ENCODE measurements around the gene ARID3C.

The ARID3C gene

GRCh38 chr9:34627716-34628655 lies 880 bp downstream of the ARID3C start:
- no peak for DNase-seq (ENCODE audit: low spot score)

GRCh38 chr9:34625186-34625486 lies 3.7 kb downstream of the ARID3C start:
- no peak for DNase-seq (ENCODE audit: low spot score)

GRCh38 chr9:34624475-34625185 lies 4.2 kb downstream of the ARID3C start:
- DNase-seq (ENCODE audit: low spot score): no peak

- DNase-seq (ENCODE audit: low spot score): no peak
Observed at GRCh38 chr9:34623374-34624235, 5.3 kb downstream of the ARID3C start.

GRCh38 chr9:34620061-34620994 lies 8.5 kb downstream of the ARID3C start, which contains the start of gene DCTN3:
Gene DCTN3 (minus strand): TSS chr9:34620495. CDS start chr9:34620464, 31 bp downstream.
- peak; percentile 94 for DNase-seq (ENCODE audit: low spot score)

- DNase-seq (ENCODE audit: low spot score): no peak
Observed at GRCh38 chr9:34615132-34615531, 13.7 kb downstream of the ARID3C start.

GRCh38 chr9:34612788-34613390 lies 16.0 kb downstream of the ARID3C start:
- DNase-seq (ENCODE audit: low spot score): no peak

- peak; percentile 82 for DNase-seq (ENCODE audit: low spot score)
Observed at GRCh38 chr9:34611811-34612787, 16.8 kb downstream of the ARID3C start, which contains the start of gene RPP25L. Gene RPP25L (minus strand): TSS chr9:34612097. CDS start chr9:34611296, 801 bp downstream.

- DNase-seq (ENCODE audit: low spot score): no peak
Observed at GRCh38 chr9:34611251-34611810, 17.5 kb downstream of the ARID3C start.

GRCh38 chr9:34610434-34611206 lies 18.2 kb downstream of the ARID3C start:
- no peak for DNase-seq (ENCODE audit: low spot score)

- DNase-seq (ENCODE audit: low spot score): no peak
Observed at GRCh38 chr9:34607331-34607730, 21.5 kb downstream of the ARID3C start.

- no peak for DNase-seq (ENCODE audit: low spot score)
Observed at GRCh38 chr9:34606905-34607304, 22.0 kb downstream of the ARID3C start.

- DNase-seq (ENCODE audit: low spot score): no peak
Observed at GRCh38 chr9:34606190-34606589, 22.7 kb downstream of the ARID3C start.

- DNase-seq (ENCODE audit: low spot score): peak; percentile 73
Observed at GRCh38 chr9:34603610-34604231, 25.1 kb downstream of the ARID3C start.

GRCh38 chr9:34601937-34602573 lies 26.8 kb downstream of the ARID3C start:
- DNase-seq (ENCODE audit: low spot score): no peak

GRCh38 chr9:34600908-34601307 lies 28.0 kb downstream of the ARID3C start:
- DNase-seq (ENCODE audit: low spot score): no peak

- DNase-seq (ENCODE audit: low spot score): no peak
Observed at GRCh38 chr9:34599546-34599945, 29.3 kb downstream of the ARID3C start.

All from HuH-7.5 (cell line).